Stromal cell of bone marrow (primary cell): ENCODE results near the gene CADM1.
"Not testable (repeated sequence)": the region's sequence is repeated elsewhere in the genome, so short reads cannot be mapped to it uniquely, and the experiment has no call there.

Source experiments
- DNase-seq: peaks from one replicate; pipeline ENCODE4 v3.0.0-alpha.2; 2012; ENCODE audit warnings: low read depth

CADM1 gene

GRCh38 chr11:115476463-115477286 is 27.5 kb downstream of the CADM1 start:
- DNase-seq: no peak

DNA sequence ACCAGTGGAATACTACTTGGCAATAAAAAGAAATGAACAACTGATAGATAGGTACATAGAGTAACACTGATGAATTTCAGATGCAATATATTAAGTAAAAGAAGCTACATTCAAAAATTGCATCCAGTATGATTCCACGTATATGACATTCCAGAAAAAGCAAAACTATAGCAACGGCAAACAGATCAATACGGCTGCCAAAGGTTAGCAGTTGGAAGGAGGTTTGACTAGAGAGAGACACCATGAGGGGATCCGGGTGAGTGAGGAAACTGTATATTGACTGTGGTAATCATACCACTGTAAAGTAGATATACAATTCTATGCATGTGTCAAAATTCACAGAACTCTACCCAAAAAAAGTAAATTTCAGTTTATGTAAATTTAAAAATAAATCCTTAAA is 28.7 kb downstream of the CADM1 start:
- DNase-seq: no peak

DNA sequence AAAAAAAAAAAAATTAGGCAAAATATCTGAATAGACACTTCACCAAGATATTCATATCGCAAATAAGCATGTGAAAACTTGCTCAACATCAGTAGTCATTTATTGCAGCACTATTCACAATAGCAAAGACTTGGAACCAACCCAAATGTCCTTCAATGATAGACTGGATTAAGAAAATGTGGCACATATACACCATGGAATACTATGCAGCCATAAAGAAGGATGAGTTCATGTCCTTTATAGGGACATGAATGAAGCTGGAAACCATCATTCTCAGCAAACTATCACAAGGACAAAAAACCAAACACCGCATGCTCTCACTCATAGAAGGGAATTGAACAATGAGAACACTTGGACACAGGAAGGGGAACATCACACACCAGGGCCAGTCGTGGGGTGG is 29.9 kb downstream of the CADM1 start:
- not testable (repeated sequence) for DNase-seq

DNA sequence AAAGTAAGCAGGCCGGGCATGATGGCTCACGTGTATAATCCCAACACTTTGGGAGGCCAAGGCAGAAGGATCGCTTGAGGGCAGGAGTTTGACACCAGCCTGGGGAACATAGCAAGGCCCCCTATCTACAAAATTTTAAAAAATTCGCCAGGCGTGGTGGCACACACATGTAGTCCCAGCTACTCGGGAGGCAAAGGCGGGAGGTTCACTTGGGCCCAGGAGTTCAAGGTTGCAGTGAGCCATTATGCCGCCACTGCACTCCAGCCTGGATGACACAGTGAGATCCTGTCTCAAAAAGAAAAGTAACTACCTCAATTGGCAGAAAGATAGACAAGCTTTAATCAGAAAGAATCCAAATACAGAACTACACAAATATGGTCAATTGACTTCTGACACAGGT is 31.0 kb downstream of the CADM1 start:
- DNase-seq: no peak

GRCh38 chr11:115471367-115471766 is 32.8 kb downstream of the CADM1 start:
- no peak for DNase-seq

GRCh38 chr11:115470928-115471327 is 33.3 kb downstream of the CADM1 start:
- DNase-seq: no peak

DNA sequence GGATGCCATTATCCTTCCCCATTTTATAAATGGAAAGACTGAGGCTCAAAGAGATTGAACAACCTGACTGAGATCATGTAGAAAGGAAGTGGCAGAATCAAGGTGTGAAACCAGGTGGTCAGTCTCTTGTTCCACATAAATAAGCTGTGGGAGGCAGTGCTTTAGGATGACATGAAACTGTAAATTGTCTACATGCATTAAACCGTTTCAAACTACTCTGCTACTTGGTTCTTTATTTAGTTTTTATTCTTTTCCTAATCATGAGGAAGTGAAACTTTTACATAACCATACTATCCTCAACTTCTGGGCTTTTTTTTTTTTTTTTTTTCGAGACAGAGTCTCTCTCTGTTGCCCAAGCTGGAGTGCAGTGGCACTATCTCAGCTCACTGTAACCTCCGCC is 34.9 kb downstream of the CADM1 start:
- DNase-seq: no peak

DNA sequence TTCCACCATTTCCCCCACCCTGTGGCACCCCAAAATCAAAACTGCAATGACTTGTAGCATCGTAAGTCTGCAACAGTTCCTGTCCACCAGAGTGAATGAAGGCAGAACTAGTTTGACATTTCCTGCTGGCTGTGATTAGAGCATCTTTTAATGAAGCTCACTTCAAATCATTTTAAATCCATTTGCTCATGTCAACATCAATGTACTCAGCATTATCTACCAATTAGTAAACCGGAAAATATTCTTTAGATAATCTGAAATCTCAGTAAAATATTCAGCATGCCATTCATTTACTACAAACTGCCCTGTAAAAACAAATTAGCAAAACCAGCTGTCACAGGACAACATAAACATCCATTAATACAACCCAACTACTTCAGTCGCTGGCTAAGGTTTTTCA is 38.1 kb downstream of the CADM1 start:
- DNase-seq: no peak

DNA sequence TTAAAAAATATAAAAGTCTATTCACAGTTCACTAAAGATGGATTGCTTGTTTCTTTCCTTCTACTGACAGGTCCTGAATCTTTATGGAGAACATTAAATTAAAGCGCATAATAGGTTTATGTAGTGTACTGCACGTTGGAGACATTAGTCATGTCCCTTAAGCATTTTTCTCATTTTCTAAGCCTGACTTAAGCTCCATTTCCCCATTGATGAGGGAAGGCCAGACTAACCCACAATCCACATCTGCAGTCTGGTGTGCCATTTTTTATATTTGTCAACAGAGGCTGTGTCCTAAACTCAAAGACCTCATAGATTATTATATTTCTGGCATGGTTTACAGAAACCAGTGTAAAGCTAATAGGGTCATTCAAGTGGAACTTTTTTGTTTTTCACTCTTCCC is 39.9 kb downstream of the CADM1 start:
- no peak for DNase-seq

- no peak for DNase-seq
Measured at GRCh38 chr11:115463606-115464005, 40.6 kb downstream of the CADM1 start.

- no peak for DNase-seq
Measured at GRCh38 chr11:115462757-115463156, 41.5 kb downstream of the CADM1 start.

- DNase-seq: no peak
Measured at GRCh38 chr11:115462004-115462541, 42.1 kb downstream of the CADM1 start.

- DNase-seq: no peak
Measured at GRCh38 chr11:115460512-115460911, 43.7 kb downstream of the CADM1 start.

DNA sequence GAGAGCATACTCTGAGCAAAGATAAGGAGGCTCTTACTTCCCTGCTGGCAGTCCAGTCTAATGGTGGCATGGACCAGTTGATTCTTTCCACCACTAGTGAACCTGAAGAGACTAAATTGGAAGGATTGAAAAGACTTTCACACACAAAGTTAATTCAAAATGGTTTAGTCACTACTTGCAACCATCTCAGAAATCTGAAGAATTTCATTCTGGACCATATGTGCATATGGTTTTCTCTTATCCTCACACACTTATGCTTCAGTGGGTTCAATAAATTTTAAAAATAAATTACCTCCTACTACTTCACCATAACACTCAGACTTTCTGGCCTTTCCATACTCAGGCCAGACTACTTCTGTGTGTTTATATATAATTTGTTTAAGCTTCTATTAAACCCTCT is 44.7 kb downstream of the CADM1 start:
- DNase-seq: no peak

GRCh38 chr11:115458877-115459276 is 45.3 kb downstream of the CADM1 start:
- DNase-seq: no peak

DNA sequence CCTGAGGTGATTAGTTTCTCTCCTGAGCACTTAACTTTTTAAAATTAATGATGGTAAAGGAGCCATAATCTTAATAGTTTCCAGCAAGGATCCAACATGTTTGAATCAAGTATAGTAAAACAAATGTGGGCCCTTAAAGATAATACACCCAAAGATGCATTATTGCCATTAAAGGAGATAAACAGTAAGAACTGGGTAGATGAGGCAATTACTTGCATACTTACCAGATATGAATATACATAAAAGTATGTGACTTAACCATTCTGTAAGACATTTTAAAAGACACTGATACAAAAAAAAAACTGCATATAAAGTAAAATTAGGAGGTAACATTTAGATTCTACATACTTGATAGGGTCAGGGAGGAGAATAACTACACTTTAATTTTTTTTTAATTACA is 48.2 kb downstream of the CADM1 start:
- DNase-seq: no peak

GRCh38 chr11:115455613-115456012 is 48.6 kb downstream of the CADM1 start:
- DNase-seq: no peak

GRCh38 chr11:115454525-115454924 is 49.7 kb downstream of the CADM1 start:
- DNase-seq: no peak

DNA sequence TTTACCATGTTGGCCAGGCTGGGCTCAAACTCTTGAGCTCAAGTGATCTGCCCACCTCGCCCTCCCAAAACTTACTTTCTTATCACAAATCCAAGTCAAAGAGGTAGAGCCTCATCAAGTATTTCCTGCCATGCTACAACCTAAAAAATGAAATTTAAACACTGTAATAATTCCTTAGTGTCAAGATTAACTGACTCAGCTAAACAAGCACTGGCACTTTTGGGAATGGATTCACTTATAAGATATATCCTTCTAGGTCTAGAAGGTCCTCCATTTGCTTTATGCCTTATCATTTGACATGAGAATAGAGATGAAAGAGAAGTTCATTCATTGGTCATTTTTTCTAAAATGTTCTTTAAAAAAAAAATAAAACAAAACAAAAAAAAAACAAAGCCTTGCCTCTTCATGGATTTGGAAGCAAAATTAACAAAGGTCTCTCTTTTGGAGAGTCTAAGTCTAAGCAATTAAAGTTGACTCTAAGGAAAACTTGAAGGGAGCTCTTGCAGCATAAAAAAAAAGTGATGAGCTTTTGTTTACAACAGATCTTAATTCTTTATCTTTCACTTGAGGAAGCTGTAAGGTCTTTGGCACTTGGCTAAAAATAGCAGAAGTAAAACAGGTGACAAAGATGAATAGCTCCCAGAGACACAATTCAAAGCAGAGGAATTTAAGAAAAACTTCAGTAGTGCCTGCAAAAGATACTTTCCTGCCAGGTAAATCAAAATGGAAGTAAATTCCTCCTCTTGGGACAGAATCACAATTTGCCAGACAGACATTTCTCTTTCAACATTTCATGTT is 50.3 kb downstream of the CADM1 start:
- no peak for DNase-seq

- DNase-seq: no peak
Measured at GRCh38 chr11:115452241-115452640, 52.0 kb downstream of the CADM1 start.

GRCh38 chr11:115450519-115450918 is 53.7 kb downstream of the CADM1 start:
- DNase-seq: no peak

GRCh38 chr11:115447273-115447864 is 56.8 kb downstream of the CADM1 start:
- DNase-seq: no peak

DNA sequence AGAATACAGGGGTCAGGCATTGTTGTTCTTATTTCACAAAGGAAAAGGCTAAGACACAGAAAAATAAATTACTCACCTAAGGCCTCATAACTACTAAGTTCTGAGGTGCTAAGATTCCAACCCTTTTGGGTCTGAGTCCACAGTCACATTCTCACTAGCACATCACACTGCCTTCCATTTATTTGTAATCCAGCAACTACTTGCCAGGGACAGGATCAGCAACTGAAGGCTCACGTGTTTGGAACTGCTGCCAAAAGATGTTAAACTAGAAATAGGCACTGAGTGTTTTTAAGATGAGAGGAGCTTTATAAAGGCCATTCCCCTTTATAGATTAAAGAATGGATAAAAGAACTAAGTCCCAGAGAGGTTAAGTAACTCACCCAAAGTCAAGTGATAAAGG is 58.0 kb downstream of the CADM1 start:
- DNase-seq: no peak
